Stimulated activated effector memory CD8-positive, alpha-beta T cell treated with anti-CD3 and anti-CD28 coated beads, Interleukin-12 subunit alpha, Interleukin-12 subunit beta, amount 100 ng/mL, for 72 hours (primary cell): ENCODE measurements around the gene KCNAB1.
A peak's percentile ranks its signal among the peaks of the same experiment; 100 is the strongest.

Experiments
- ATAC-seq: fragments of 150-1000 bp; cut with Tn5 transposase; 2 replicates; pipeline ENCODE4 v1.10.0; 2021
- DNase-seq, 2 donors: peaks; one replicate each; pipeline ENCODE4 v3.0.0; 2021 to 2022; ENCODE audit warnings: low spot score in 2 of 2
- H3K27ac Mint-ChIP-seq: one replicate; pipeline ENCODE4 v1.8.0; 2022; ENCODE audit warnings: mild to moderate bottlenecking, mixed read lengths
- H3K36me3 Mint-ChIP-seq: one replicate; pipeline ENCODE4 v1.8.0; 2022; ENCODE audit warnings: mild to moderate bottlenecking, mixed read lengths
- H3K4me1 Mint-ChIP-seq: one replicate; pipeline ENCODE4 v1.8.0; 2022; ENCODE audit warnings: mixed read lengths
- H3K4me3 Mint-ChIP-seq: one replicate; pipeline ENCODE4 v1.8.0; 2022; ENCODE audit warnings: mild to moderate bottlenecking, mixed read lengths
- H3K9me3 Mint-ChIP-seq: one replicate; pipeline ENCODE4 v1.8.0; 2022; ENCODE audit warnings: mixed read lengths

The KCNAB1 gene

GRCh38 chr3:156290924-156291271, 170.5 kb downstream of the KCNAB1 start:
- Mint-ChIP-seq H3K4me3 (peak overlapping the region; percentile 40), H3K36me3 (no peaks in the 10 kb centered on the region), H3K27ac (no peak overlapping the region), H3K9me3 (no peaks in the 10 kb centered on the region), H3K4me1 (peaks cover 8% of the 10 kb centered on the region)
- no peak for ATAC-seq
- no peak for DNase-seq

GRCh38 chr3:156291272-156292123, 171.1 kb downstream of the KCNAB1 start:
- Mint-ChIP-seq H3K9me3 (no peaks in the 10 kb centered on the region), H3K4me1 (peaks cover 8% of the 10 kb centered on the region), H3K4me3 (peak overlapping the region; percentile 40), H3K27ac (no peak overlapping the region), H3K36me3 (no peaks in the 10 kb centered on the region)
- ATAC-seq (peak; percentile 63), DNase-seq (no peak)

- Mint-ChIP-seq H3K27ac (no peak overlapping the region), H3K36me3 (no peaks in the 10 kb centered on the region), H3K9me3 (no peaks in the 10 kb centered on the region), H3K4me3 (no peak overlapping the region), H3K4me1 (peaks cover 8% of the 10 kb centered on the region)
- DNase-seq (no peak), ATAC-seq (no peak)
These were observed 173.2 kb downstream of the KCNAB1 start for GRCh38 chr3:156293566-156293965.

- DNase-seq (no peak), ATAC-seq (no peak)
- H3K4me3 Mint-ChIP-seq = no peak overlapping the region
- H3K36me3 Mint-ChIP-seq = no peaks in the 10 kb centered on the region
- H3K27ac Mint-ChIP-seq = no peak overlapping the region
- H3K9me3 Mint-ChIP-seq = no peaks in the 10 kb centered on the region
- no peaks in the 10 kb centered on the region for H3K4me1 Mint-ChIP-seq
These were observed 177.2 kb downstream of the KCNAB1 start for GRCh38 chr3:156297582-156297981.

- ATAC-seq (no peak), DNase-seq (no peak)
- Mint-ChIP-seq H3K4me3 (no peak overlapping the region), H3K36me3 (no peaks in the 10 kb centered on the region), H3K4me1 (no peaks in the 10 kb centered on the region), H3K9me3 (no peaks in the 10 kb centered on the region), H3K27ac (no peak overlapping the region)
These were observed 177.6 kb downstream of the KCNAB1 start for GRCh38 chr3:156298014-156298413.

GRCh38 chr3:156298938-156299337, 178.6 kb downstream of the KCNAB1 start:
- Mint-ChIP-seq H3K9me3 (no peaks in the 10 kb centered on the region), H3K36me3 (no peaks in the 10 kb centered on the region), H3K4me3 (no peak overlapping the region), H3K27ac (no peak overlapping the region), H3K4me1 (no peaks in the 10 kb centered on the region)
- DNase-seq (no peak), ATAC-seq (no peak)

GRCh38 chr3:156299569-156299968, 179.2 kb downstream of the KCNAB1 start:
- H3K9me3 Mint-ChIP-seq = no peaks in the 10 kb centered on the region
- ATAC-seq (no peak), DNase-seq (no peak)
- H3K4me3 Mint-ChIP-seq = no peak overlapping the region
- no peak overlapping the region for H3K27ac Mint-ChIP-seq
- no peaks in the 10 kb centered on the region for H3K4me1 Mint-ChIP-seq
- no peaks in the 10 kb centered on the region for H3K36me3 Mint-ChIP-seq

GRCh38 chr3:156300371-156300770, 180.0 kb downstream of the KCNAB1 start:
- no peak for ATAC-seq

GRCh38 chr3:156300929-156301840, 180.8 kb downstream of the KCNAB1 start:
- ATAC-seq = no peak
- H3K4me1 Mint-ChIP-seq = no peaks in the 10 kb centered on the region
- H3K9me3 Mint-ChIP-seq = no peaks in the 10 kb centered on the region
- no peaks in the 10 kb centered on the region for H3K36me3 Mint-ChIP-seq
- DNase-seq = no peak
- H3K4me3 Mint-ChIP-seq = no peak overlapping the region
- no peak overlapping the region for H3K27ac Mint-ChIP-seq

More at GRCh38 chr3:156300371-156300770, 180.0 kb downstream of the KCNAB1 start:
- no peak for DNase-seq
- Mint-ChIP-seq H3K4me3 (no peak overlapping the region), H3K27ac (no peak overlapping the region), H3K36me3 (no peaks in the 10 kb centered on the region), H3K9me3 (no peaks in the 10 kb centered on the region), H3K4me1 (no peaks in the 10 kb centered on the region)

- Mint-ChIP-seq H3K9me3 (no peaks in the 10 kb centered on the region), H3K4me3 (no peak overlapping the region), H3K27ac (no peak overlapping the region), H3K4me1 (no peaks in the 10 kb centered on the region), H3K36me3 (no peaks in the 10 kb centered on the region)
- DNase-seq = no peak
- ATAC-seq = no peak
These were observed 182.8 kb downstream of the KCNAB1 start for GRCh38 chr3:156303001-156303707.

GRCh38 chr3:156304406-156304805, 184.0 kb downstream of the KCNAB1 start:
- no peaks in the 10 kb centered on the region for H3K4me1 Mint-ChIP-seq
- H3K27ac Mint-ChIP-seq = no peak overlapping the region
- ATAC-seq (no peak), DNase-seq (no peak)
- H3K4me3 Mint-ChIP-seq = no peak overlapping the region
- H3K36me3 Mint-ChIP-seq = no peaks in the 10 kb centered on the region
- H3K9me3 Mint-ChIP-seq = no peaks in the 10 kb centered on the region

GRCh38 chr3:156305672-156306071, 185.3 kb downstream of the KCNAB1 start:
- DNase-seq (no peak), ATAC-seq (no peak)
- Mint-ChIP-seq H3K36me3 (no peaks in the 10 kb centered on the region), H3K27ac (no peak overlapping the region), H3K9me3 (no peaks in the 10 kb centered on the region), H3K4me1 (no peaks in the 10 kb centered on the region), H3K4me3 (no peak overlapping the region)

GRCh38 chr3:156307704-156308103, 187.3 kb downstream of the KCNAB1 start:
- H3K27ac Mint-ChIP-seq = no peak overlapping the region
- no peak for ATAC-seq
- H3K9me3 Mint-ChIP-seq = no peaks in the 10 kb centered on the region
- H3K4me1 Mint-ChIP-seq = no peaks in the 10 kb centered on the region
- no peaks in the 10 kb centered on the region for H3K36me3 Mint-ChIP-seq
- no peak overlapping the region for H3K4me3 Mint-ChIP-seq
- DNase-seq = no peak

GRCh38 chr3:156311431-156311830, 191.1 kb downstream of the KCNAB1 start:
- Mint-ChIP-seq H3K4me1 (no peaks in the 10 kb centered on the region), H3K27ac (no peak overlapping the region), H3K36me3 (no peaks in the 10 kb centered on the region), H3K4me3 (no peak overlapping the region), H3K9me3 (no peaks in the 10 kb centered on the region)
- ATAC-seq (peak; percentile 18), DNase-seq (no peak)

GRCh38 chr3:156311930-156312329, 191.6 kb downstream of the KCNAB1 start:
- DNase-seq = no peak
- H3K9me3 Mint-ChIP-seq = no peaks in the 10 kb centered on the region
- no peaks in the 10 kb centered on the region for H3K4me1 Mint-ChIP-seq
- H3K27ac Mint-ChIP-seq = no peak overlapping the region
- ATAC-seq = no peak
- H3K4me3 Mint-ChIP-seq = no peak overlapping the region
- H3K36me3 Mint-ChIP-seq = no peaks in the 10 kb centered on the region
